ENCODE results near the gene NUBP1. TPM values are rescaled to one million over a fixed set of nuclear protein-coding genes. Genes with fewer than 3 reads are reported as not detected.
A peak's percentile ranks its signal among the peaks of the same experiment; 100 is the strongest.

The NUBP1 gene
- polyA plus RNA-seq, 3 donors: 52.8 to 56.6 (median 54.3) TPM

GRCh38 chr16:10760858-10761257, 17.2 kb downstream of the NUBP1 start:
- Mint-ChIP-seq H3K27me3 (ENCODE audit: low read depth in 3 of 3) (peaks cover 0 to 5% (median 0%) of the 10 kb centered on the region in 3 donors), H3K4me3 (no peak overlapping the region), H3K4me1 (peaks cover 39% of the 10 kb centered on the region), H3K27ac (peak overlapping the region in 2 of 7 donors; percentile 3 to 80), H3K9me3 (peaks cover 0 to 6% (median 0%) of the 10 kb centered on the region in 7 donors), H3K36me3 (peaks cover 94 to 99% of the 10 kb centered on the region in 2 donors)
- H3K27ac ChIP-seq (ENCODE audit: low read depth in 1 of 2, low read length in 2 of 2): peak overlapping the region in 1 of 2 donors; percentile 56
- H3K27me3 ChIP-seq (ENCODE audit: control insufficient read depth in 2 of 2, insufficient read depth in 2 of 2, low read length in 2 of 2): no peaks in the 10 kb centered on the region
- H3K4me3 ChIP-seq (replicated peaks in 1 of 3; ENCODE audit: low read depth in 2 of 3, low read length in 3 of 3): no peak overlapping the region
- 100% methylated on average over 1 of the region's 3 CpGs for WGBS (ENCODE audit: insufficient coverage)
- no peaks in the 10 kb centered on the region for H3K9me3 ChIP-seq (replicated peaks in 1 of 2; ENCODE audit: control insufficient read depth in 1 of 2, insufficient read depth in 1 of 2, low read length in 2 of 2)
- H3K4me1 ChIP-seq (ENCODE audit: control insufficient read depth in 1 of 2, insufficient read depth in 2 of 2, low read length in 2 of 2): peaks cover 26 to 44% of the 10 kb centered on the region in 2 donors
- intact Hi-C loops (cut with micrococcal nuclease): no loop called here
- no peak overlapping the region for H2AFZ ChIP-seq (ENCODE audit: insufficient read depth, low read depth, low read length, poor library complexity, severe bottlenecking)
- TF ChIP-seq CTCF (IDR thresholded peaks at IDR 0.05): no peak
- no peaks in the 10 kb centered on the region for H4K20me1 ChIP-seq (ENCODE audit: insufficient read depth, low read length)
- peaks cover 15% of the 10 kb centered on the region for H3K79me2 ChIP-seq (ENCODE audit: insufficient read depth, low read length)
- H3K36me3 ChIP-seq (replicated peaks in 1 of 2; ENCODE audit: control insufficient read depth in 1 of 2, insufficient read depth in 2 of 2, low read length in 2 of 2): peaks cover 79 to 100% of the 10 kb centered on the region in 2 donors
- H3K4me2 ChIP-seq (replicated peaks; ENCODE audit: extremely low read depth, low read length, poor library complexity, severe bottlenecking): no peak overlapping the region
- H3K9ac ChIP-seq (ENCODE audit: insufficient read depth, low read length, poor library complexity, severe bottlenecking): no peak overlapping the region
- no peak for DNase-seq

GRCh38 chr16:10761373-10761772, 17.7 kb downstream of the NUBP1 start:
- Histone ChIP-seq H3K36me3 (replicated peaks in 1 of 2; ENCODE audit: control insufficient read depth in 1 of 2, insufficient read depth in 2 of 2, low read length in 2 of 2) (peaks cover 75 to 100% of the 10 kb centered on the region in 2 donors), H3K4me2 (replicated peaks; ENCODE audit: extremely low read depth, low read length, poor library complexity, severe bottlenecking) (no peak overlapping the region), H3K9ac (ENCODE audit: insufficient read depth, low read length, poor library complexity, severe bottlenecking) (no peak overlapping the region), H3K4me1 (ENCODE audit: control insufficient read depth in 1 of 2, insufficient read depth in 2 of 2, low read length in 2 of 2) (peaks cover 26 to 44% of the 10 kb centered on the region in 2 donors), H3K27ac (ENCODE audit: low read depth in 1 of 2, low read length in 2 of 2) (peak overlapping the region; percentile 2 to 56), H4K20me1 (ENCODE audit: insufficient read depth, low read length) (no peaks in the 10 kb centered on the region), H2AFZ (ENCODE audit: insufficient read depth, low read depth, low read length, poor library complexity, severe bottlenecking) (no peak overlapping the region), H3K79me2 (ENCODE audit: insufficient read depth, low read length) (peaks cover 19% of the 10 kb centered on the region), H3K9me3 (replicated peaks in 1 of 2; ENCODE audit: control insufficient read depth in 1 of 2, insufficient read depth in 1 of 2, low read length in 2 of 2) (no peaks in the 10 kb centered on the region), H3K4me3 (replicated peaks in 1 of 3; ENCODE audit: low read depth in 2 of 3, low read length in 3 of 3) (peak overlapping the region in 1 of 3 experiments; percentile 5), H3K27me3 (ENCODE audit: control insufficient read depth in 2 of 2, insufficient read depth in 2 of 2, low read length in 2 of 2) (no peaks in the 10 kb centered on the region)
- Mint-ChIP-seq H3K4me3 (no peak overlapping the region), H3K36me3 (peaks cover 95 to 99% of the 10 kb centered on the region in 2 donors), H3K27ac (peak overlapping the region in 5 of 7 donors; percentile 3 to 80 (median 62)), H3K27me3 (ENCODE audit: low read depth in 3 of 3) (peaks cover 0 to 8% (median 0%) of the 10 kb centered on the region in 3 donors), H3K4me1 (peaks cover 44% of the 10 kb centered on the region), H3K9me3 (peaks cover 0 to 6% (median 0%) of the 10 kb centered on the region in 7 donors)
- 67% methylated on average over 5 of the region's 8 CpGs for WGBS (ENCODE audit: insufficient coverage)
- DNase-seq: no peak
- intact Hi-C loops (cut with micrococcal nuclease): no loop called here
- no peak for TF ChIP-seq CTCF (IDR thresholded peaks at IDR 0.05)
